ENCODE results near the gene TNS1.

The TNS1 gene

GRCh38 chr2:218024871-218025270 lies 22.1 kb upstream of the TNS1 start:
- TF ChIP-seq CTCF (IDR thresholded peaks at IDR 0.05; ENCODE audit: low read depth, low read length, missing control alignments) = no peak
- DNase-seq (ENCODE audit: low read depth) = no peak

GRCh38 chr2:218024336-218024735 lies 21.5 kb upstream of the TNS1 start:
- no peak for TF ChIP-seq CTCF (IDR thresholded peaks at IDR 0.05; ENCODE audit: low read depth, low read length, missing control alignments)
- no peak for DNase-seq (ENCODE audit: low read depth)
- no peak overlapping the region for H3K4me3 ChIP-seq (ENCODE audit: low read depth, low read length)

More at GRCh38 chr2:218024871-218025270, 22.1 kb upstream of the TNS1 start:
- no peak overlapping the region for H3K4me3 ChIP-seq (ENCODE audit: low read depth, low read length)

GRCh38 chr2:218023636-218024035 lies 20.8 kb upstream of the TNS1 start:
- no peak for TF ChIP-seq CTCF (IDR thresholded peaks at IDR 0.05; ENCODE audit: low read depth, low read length, missing control alignments)
- H3K4me3 ChIP-seq (ENCODE audit: low read depth, low read length) = no peak overlapping the region
- DNase-seq (ENCODE audit: low read depth) = no peak

- TF ChIP-seq CTCF (IDR thresholded peaks at IDR 0.05; ENCODE audit: low read depth, low read length, missing control alignments) = no peak
- no peak for DNase-seq (ENCODE audit: low read depth)
- H3K4me3 ChIP-seq (ENCODE audit: low read depth, low read length) = no peak overlapping the region
These were observed 20.2 kb upstream of the TNS1 start for GRCh38 chr2:218022851-218023530.

- no peak for DNase-seq (ENCODE audit: low read depth)
- TF ChIP-seq CTCF (IDR thresholded peaks at IDR 0.05; ENCODE audit: low read depth, low read length, missing control alignments) = no peak
- no peak overlapping the region for H3K4me3 ChIP-seq (ENCODE audit: low read depth, low read length)
These were observed 19.5 kb upstream of the TNS1 start for GRCh38 chr2:218022131-218022850.

GRCh38 chr2:218021536-218022071 lies 18.8 kb upstream of the TNS1 start:
- no peak overlapping the region for H3K4me3 ChIP-seq (ENCODE audit: low read depth, low read length)
- DNase-seq (ENCODE audit: low read depth) = no peak
- no peak for TF ChIP-seq CTCF (IDR thresholded peaks at IDR 0.05; ENCODE audit: low read depth, low read length, missing control alignments)

Data from GM12864 (cell line).